Osteocyte (in vitro differentiated cells): ENCODE data around the gene TMEM121. TPM values are rescaled to one million over a fixed set of nuclear protein-coding genes. Genes with fewer than 3 reads are reported as not detected.
A peak's percentile ranks its signal among the peaks of the same experiment; 100 is the strongest.

Source experiments
- DNase-seq: peaks from one replicate; pipeline ENCODE4 v3.0.0; 2021; ENCODE audit warnings: mixed read lengths; ENCODE audit not compliant: unreplicated experiment; ENCODE audit errors: extremely low spot score
- H3K27ac Mint-ChIP-seq: one replicate; pipeline ENCODE4 v1.8.0; 2021; ENCODE audit warnings: mild to moderate bottlenecking, mixed read lengths; ENCODE audit not compliant: unreplicated experiment
- H3K27me3 Mint-ChIP-seq: one replicate; pipeline ENCODE4 v1.8.0; 2021; ENCODE audit warnings: mixed read lengths; ENCODE audit not compliant: unreplicated experiment
- H3K36me3 Mint-ChIP-seq: one replicate; pipeline ENCODE4 v1.8.0; 2021; ENCODE audit warnings: mixed read lengths; ENCODE audit not compliant: unreplicated experiment
- H3K4me1 Mint-ChIP-seq: one replicate; pipeline ENCODE4 v1.8.0; 2021; ENCODE audit warnings: mixed read lengths; ENCODE audit not compliant: unreplicated experiment
- H3K4me3 Mint-ChIP-seq: one replicate; pipeline ENCODE4 v1.8.0; 2021; ENCODE audit warnings: mild to moderate bottlenecking, moderate library complexity, mixed read lengths; ENCODE audit not compliant: unreplicated experiment
- H3K9me3 Mint-ChIP-seq: one replicate; pipeline ENCODE4 v1.8.0; 2021; ENCODE audit warnings: mixed read lengths; ENCODE audit not compliant: unreplicated experiment
- CTCF ChIP-seq: fragments of 200-600 bp; sonication (generic); IDR thresholded peaks from 2 replicates; pipeline ENCODE4 v1.5.0; 2021; ENCODE audit warnings: antibody characterized with exemption, mild to moderate bottlenecking, moderate library complexity
- total RNA-seq: library from RNA; stranded (reverse); gene quantifications from 2 replicates; pipeline ENCODE4 v1.2.1, GENCODE V29; 2021

Gene TMEM121
- total RNA-seq, 1 donor from 2014 or later: 3.3 TPM

GRCh38 chr14:105482486-105483110 lies 43.8 kb upstream of the TMEM121 start:
- Mint-ChIP-seq H3K9me3 (no peaks in the 10 kb centered on the region), H3K36me3 (peaks cover 2% of the 10 kb centered on the region), H3K4me3 (peak overlapping the region; percentile 63), H3K4me1 (peaks cover 60% of the 10 kb centered on the region), H3K27ac (peak overlapping the region; percentile 100), H3K27me3 (no peaks in the 10 kb centered on the region)
- no peak for DNase-seq
- no peak for TF ChIP-seq CTCF

- no peak for DNase-seq
- Mint-ChIP-seq H3K9me3 (no peaks in the 10 kb centered on the region), H3K4me1 (peaks cover 60% of the 10 kb centered on the region), H3K36me3 (peaks cover 2% of the 10 kb centered on the region), H3K4me3 (peak overlapping the region; percentile 40), H3K27ac (peak overlapping the region; percentile 100), H3K27me3 (no peaks in the 10 kb centered on the region)
- no peak for TF ChIP-seq CTCF
Observed at GRCh38 chr14:105483300-105484068, 42.9 kb upstream of the TMEM121 start.

- peak overlapping the region; percentile 2 for H3K4me3 Mint-ChIP-seq
- no peaks in the 10 kb centered on the region for H3K27me3 Mint-ChIP-seq
- H3K9me3 Mint-ChIP-seq: no peaks in the 10 kb centered on the region
- peaks cover 64% of the 10 kb centered on the region for H3K4me1 Mint-ChIP-seq
- no peak for DNase-seq
- H3K36me3 Mint-ChIP-seq: peaks cover 2% of the 10 kb centered on the region
- peak overlapping the region; percentile 100 for H3K27ac Mint-ChIP-seq
- no peak for TF ChIP-seq CTCF
Observed at GRCh38 chr14:105484069-105484996, 42.0 kb upstream of the TMEM121 start.

GRCh38 chr14:105484997-105485393 lies 41.4 kb upstream of the TMEM121 start:
- H3K27me3 Mint-ChIP-seq: no peaks in the 10 kb centered on the region
- no peak for DNase-seq
- no peak for TF ChIP-seq CTCF
- no peaks in the 10 kb centered on the region for H3K9me3 Mint-ChIP-seq
- H3K36me3 Mint-ChIP-seq: no peaks in the 10 kb centered on the region
- H3K4me3 Mint-ChIP-seq: no peak overlapping the region
- H3K4me1 Mint-ChIP-seq: peaks cover 62% of the 10 kb centered on the region
- H3K27ac Mint-ChIP-seq: peak overlapping the region; percentile 100
